Uterus (tissue), 4 donors: ENCODE measurements around the gene DDHD1. TPM values are rescaled to one million over a fixed set of nuclear protein-coding genes. Genes with fewer than 3 reads are reported as not detected.

Experiments used
- DNase-seq, 2 donors: peaks; one replicate each; pipeline ENCODE4 v3.0.0-alpha.2; 2019 to 2020
- H3K27ac ChIP-seq, 2 donors: fragments of 200-600 bp; sonication (generic); 1 replicate in 1 of 2; 2 replicates in 1 of 2; pipeline ENCODE4 v1.5.1; 2016 to 2018
- H3K27me3 ChIP-seq, 2 donors: fragments of 200-600 bp; sonication (generic); one replicate each; pipeline ENCODE4 v1.5.1; 2018 to 2019; ENCODE audit warnings: control low read depth in 1 of 2
- H3K36me3 ChIP-seq, 2 donors: fragments of 200-600 bp; sonication (generic); one replicate each; pipeline ENCODE4 v1.5.1; 2019; ENCODE audit warnings: control low read depth in 1 of 2
- H3K4me1 ChIP-seq, 2 donors: fragments of 200-600 bp; sonication (generic); one replicate each; pipeline ENCODE4 v1.5.1; 2018 to 2019; ENCODE audit warnings: control low read depth in 1 of 2
- H3K4me3 ChIP-seq, 2 donors: fragments of 200-600 bp; sonication (generic); 1 replicate in 1 of 2; 2 replicates in 1 of 2; pipeline ENCODE4 v1.5.1; 2018 to 2019; ENCODE audit warnings: mild to moderate bottlenecking in 1 of 2
- H3K9me3 ChIP-seq, 2 donors: fragments of 200-600 bp; sonication (generic); one replicate each; pipeline ENCODE4 v1.5.1; 2019; ENCODE audit warnings: control low read depth in 1 of 2
- POLR2A ChIP-seq, 2 donors: fragments of 450-650 bp; IDR thresholded peaks; one replicate each; pipeline ENCODE4 v1.6.1; 2016; ENCODE audit warnings: antibody characterized with exemption in 2 of 2, mild to moderate bottlenecking in 1 of 2, moderate library complexity in 1 of 2
- intact Hi-C: fragments of 100-400 bp; cut with DNase I; formaldehyde crosslinking; loops from one replicate; pipeline ENCODE4 v1.15.1; 2023; ENCODE audit warnings: low total_unique reads
- small RNA-seq: library from RNA; depleted of rRNA; stranded (forward); fragments of <200 nt; gene quantifications from one replicate; pipeline ENCODE3, GENCODE V24; 2016
- total RNA-seq, 4 donors: library from RNA; depleted of rRNA in 3 of 4; stranded (reverse); fragments of >200 nt in 3 of 4; gene quantifications; one replicate each; pipeline versions ENCODE4 v1.1.0 to v1.2.4, GENCODE V29; 2014 to 2023
- TF ChIP-seq, protein P1 (sequence below), 4 experiments: fragments of 200-600 bp in 2 of 4; fragments of 450-650 bp in 2 of 4; sonication (generic) in 2 of 4; IDR thresholded peaks; one replicate each; pipeline ENCODE4 v1.5.1; 2016 to 2019; ENCODE audit warnings: antibody characterized with exemption in 4 of 4, mild to moderate bottlenecking in 2 of 4, moderate library complexity in 1 of 4
- donor health status: DM: yes; HTN: yes; CAD: no.

Gene DDHD1
- total RNA-seq, 4 donors from 2014 or later = 25.1 to 38.5 (median 30.7) TPM

DNA sequence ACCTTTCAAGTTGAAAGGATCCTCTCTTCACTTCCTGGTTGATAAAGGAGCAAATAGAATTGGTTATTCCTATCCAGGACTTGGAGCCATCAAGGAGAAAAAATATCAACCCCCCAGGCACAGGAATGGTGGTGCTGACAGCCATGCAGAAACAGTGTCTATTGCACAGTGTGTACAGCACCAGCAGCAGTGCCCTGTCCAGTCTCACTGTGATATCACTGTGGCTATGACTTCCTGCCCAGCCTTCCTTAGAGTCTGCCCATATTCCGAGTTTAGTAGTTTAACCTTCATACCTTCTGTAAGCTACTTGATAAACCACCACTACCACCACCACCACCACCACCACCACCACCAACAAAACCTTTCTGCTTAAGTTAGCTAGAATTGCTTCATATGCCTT lies 157.1 kb downstream of the DDHD1 start:
- Histone ChIP-seq H3K36me3 (no peaks in the 10 kb centered on the region), H3K4me1 (no peaks in the 10 kb centered on the region), H3K27ac (no peak overlapping the region), H3K4me3 (no peak overlapping the region), H3K9me3 (no peaks in the 10 kb centered on the region), H3K27me3 (no peaks in the 10 kb centered on the region)
- intact Hi-C loops = no loop called here
- TF ChIP-seq POLR2A (IDR thresholded peaks at IDR 0.05) = no peak
- TF ChIP-seq, protein P1, sequence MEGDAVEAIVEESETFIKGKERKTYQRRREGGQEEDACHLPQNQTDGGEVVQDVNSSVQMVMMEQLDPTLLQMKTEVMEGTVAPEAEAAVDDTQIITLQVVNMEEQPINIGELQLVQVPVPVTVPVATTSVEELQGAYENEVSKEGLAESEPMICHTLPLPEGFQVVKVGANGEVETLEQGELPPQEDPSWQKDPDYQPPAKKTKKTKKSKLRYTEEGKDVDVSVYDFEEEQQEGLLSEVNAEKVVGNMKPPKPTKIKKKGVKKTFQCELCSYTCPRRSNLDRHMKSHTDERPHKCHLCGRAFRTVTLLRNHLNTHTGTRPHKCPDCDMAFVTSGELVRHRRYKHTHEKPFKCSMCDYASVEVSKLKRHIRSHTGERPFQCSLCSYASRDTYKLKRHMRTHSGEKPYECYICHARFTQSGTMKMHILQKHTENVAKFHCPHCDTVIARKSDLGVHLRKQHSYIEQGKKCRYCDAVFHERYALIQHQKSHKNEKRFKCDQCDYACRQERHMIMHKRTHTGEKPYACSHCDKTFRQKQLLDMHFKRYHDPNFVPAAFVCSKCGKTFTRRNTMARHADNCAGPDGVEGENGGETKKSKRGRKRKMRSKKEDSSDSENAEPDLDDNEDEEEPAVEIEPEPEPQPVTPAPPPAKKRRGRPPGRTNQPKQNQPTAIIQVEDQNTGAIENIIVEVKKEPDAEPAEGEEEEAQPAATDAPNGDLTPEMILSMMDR (IDR thresholded peaks at IDR 0.05) = no peak
- DNase-seq = no peak

DNA sequence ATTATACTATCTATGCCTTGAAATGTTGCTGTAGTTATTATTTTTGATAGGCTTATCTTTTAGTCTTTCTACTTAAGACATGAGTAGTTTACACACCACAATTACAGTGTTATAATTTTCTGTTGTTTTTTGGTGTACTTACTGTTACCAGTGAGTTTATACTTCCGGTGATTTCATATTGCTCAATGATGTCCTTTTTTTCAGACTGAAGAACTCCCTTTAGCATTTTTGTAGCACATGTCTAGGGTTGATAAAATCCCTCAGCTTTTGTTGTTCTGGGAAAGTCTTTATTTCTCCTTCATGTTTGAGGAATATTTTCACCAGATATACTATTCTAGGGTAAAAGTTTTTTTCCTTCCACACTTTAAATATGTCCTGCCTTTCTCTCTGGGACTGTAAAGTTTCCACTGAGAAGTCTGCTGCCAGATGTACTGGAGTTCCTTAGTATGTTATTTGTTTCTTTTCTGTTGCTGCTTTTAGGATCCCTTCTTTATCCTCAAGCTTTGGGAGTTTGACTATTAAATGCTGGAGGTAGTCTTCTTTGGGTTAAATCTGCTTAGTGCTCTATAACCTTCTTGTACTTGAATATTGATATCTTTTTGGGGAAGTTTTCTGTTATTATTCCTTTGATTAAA lies 160.8 kb downstream of the DDHD1 start:
- Histone ChIP-seq H3K4me3 (no peak overlapping the region), H3K9me3 (no peaks in the 10 kb centered on the region), H3K27ac (no peak overlapping the region), H3K36me3 (no peaks in the 10 kb centered on the region), H3K4me1 (no peaks in the 10 kb centered on the region), H3K27me3 (no peaks in the 10 kb centered on the region)
- no peak for DNase-seq
- no peak for TF ChIP-seq POLR2A (IDR thresholded peaks at IDR 0.05)
- TF ChIP-seq, protein P1 (IDR thresholded peaks at IDR 0.05) = no peak
- intact Hi-C loops = no loop called here

DNA sequence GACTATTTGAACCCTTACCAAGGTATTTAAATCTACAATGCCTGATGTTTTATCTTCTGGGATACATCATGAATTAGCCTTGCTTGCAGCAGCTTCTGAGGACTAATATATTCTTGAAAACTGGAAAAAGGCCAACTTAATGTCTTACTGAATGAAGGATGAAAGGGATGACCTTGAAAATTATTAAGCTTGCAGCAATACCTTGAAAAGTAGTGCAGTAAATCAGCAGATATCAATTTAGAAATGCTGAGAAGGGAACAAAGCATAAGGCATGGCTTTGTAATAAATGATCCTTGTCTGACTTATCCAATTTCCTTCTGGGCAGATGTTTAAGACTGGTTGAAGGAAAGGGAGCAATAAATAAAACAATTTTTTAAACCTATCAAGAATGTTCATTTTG lies 165.0 kb downstream of the DDHD1 start:
- Histone ChIP-seq H3K9me3 (no peaks in the 10 kb centered on the region), H3K4me1 (no peaks in the 10 kb centered on the region), H3K4me3 (no peak overlapping the region), H3K27ac (no peak overlapping the region), H3K27me3 (no peaks in the 10 kb centered on the region), H3K36me3 (no peaks in the 10 kb centered on the region)
- no peak for TF ChIP-seq POLR2A (IDR thresholded peaks at IDR 0.05)
- TF ChIP-seq, protein P1 (IDR thresholded peaks at IDR 0.05) = no peak
- DNase-seq = no peak
- intact Hi-C loops = no loop called here

DNA sequence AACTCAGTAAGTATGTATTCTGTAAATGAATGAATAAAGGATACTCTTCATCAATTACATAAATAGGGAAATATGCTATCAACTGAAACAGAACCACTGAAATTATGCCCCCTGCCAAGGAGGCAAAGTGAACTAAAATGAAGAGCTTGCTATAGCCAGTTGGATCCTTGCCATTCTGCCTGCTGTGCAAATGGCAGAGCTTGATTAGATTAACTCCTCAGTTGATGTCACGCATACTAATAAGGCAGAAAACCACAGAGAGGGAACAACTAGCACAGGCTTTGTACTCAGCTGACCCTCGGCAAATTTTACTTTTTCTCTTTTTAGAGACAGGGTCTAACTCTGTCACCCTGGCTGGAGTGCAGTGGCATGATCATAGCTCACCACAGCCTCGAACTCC lies 165.6 kb downstream of the DDHD1 start:
- intact Hi-C loops = no loop called here
- DNase-seq = no peak
- Histone ChIP-seq H3K27ac (no peak overlapping the region), H3K9me3 (no peaks in the 10 kb centered on the region), H3K36me3 (no peaks in the 10 kb centered on the region), H3K4me1 (no peaks in the 10 kb centered on the region), H3K4me3 (no peak overlapping the region), H3K27me3 (no peaks in the 10 kb centered on the region)
- TF ChIP-seq POLR2A (IDR thresholded peaks at IDR 0.05) = no peak
- TF ChIP-seq, protein P1 (IDR thresholded peaks at IDR 0.05) = no peak

DNA sequence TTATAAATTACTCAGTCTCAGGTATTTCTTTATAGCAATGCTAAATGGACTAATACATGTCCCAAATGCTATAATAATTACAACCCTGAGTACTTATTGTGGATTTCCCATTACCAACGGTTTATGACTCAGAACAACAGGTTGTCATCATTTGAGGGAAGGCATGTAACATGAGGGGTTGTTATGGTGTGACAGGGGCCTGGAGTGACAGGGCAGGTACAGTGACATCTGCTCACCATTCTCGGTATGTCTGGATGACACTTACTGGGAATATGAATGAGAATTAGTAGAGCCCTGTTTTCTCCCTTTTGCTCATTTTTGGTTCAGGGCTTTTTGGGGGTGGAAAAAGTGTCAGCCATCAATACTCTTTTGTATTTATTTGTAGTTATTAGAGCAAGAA lies 166.1 kb downstream of the DDHD1 start:
- no peaks in the 10 kb centered on the region for H3K36me3 ChIP-seq
- H3K27me3 ChIP-seq = no peaks in the 10 kb centered on the region
- TF ChIP-seq POLR2A (IDR thresholded peaks at IDR 0.05) = no peak
- TF ChIP-seq, protein P1 (IDR thresholded peaks at IDR 0.05) = no peak
- no peak for DNase-seq
- H3K27ac ChIP-seq = no peak overlapping the region
- intact Hi-C loops = no loop called here
- H3K4me3 ChIP-seq = no peak overlapping the region
- H3K9me3 ChIP-seq = no peaks in the 10 kb centered on the region
- no peaks in the 10 kb centered on the region for H3K4me1 ChIP-seq

Small RNA genes lying within 50 kb of the gene (small RNA-seq; reads per million reads assigned to genes)
- gene AL352979.1 = not detected

Other genes starting within 250 kb of the DDHD1 start
- gene FERMT2, start 202.3 kb downstream of the DDHD1 start, total RNA-seq = 100 to 1,000 TPM in 3 of 4 donors, 10 to 100 TPM in 1; 98.2 to 201 (median 180) TPM